Measurements from ENCODE around the gene CNTNAP5.

Gene CNTNAP5

GRCh38 chr2:124272261-124272841, 247.3 kb downstream of the CNTNAP5 start:
- no peak for DNase-seq

GRCh38 chr2:124281541-124281940, 256.5 kb downstream of the CNTNAP5 start:
- DNase-seq = peak; percentile 25

DNA sequence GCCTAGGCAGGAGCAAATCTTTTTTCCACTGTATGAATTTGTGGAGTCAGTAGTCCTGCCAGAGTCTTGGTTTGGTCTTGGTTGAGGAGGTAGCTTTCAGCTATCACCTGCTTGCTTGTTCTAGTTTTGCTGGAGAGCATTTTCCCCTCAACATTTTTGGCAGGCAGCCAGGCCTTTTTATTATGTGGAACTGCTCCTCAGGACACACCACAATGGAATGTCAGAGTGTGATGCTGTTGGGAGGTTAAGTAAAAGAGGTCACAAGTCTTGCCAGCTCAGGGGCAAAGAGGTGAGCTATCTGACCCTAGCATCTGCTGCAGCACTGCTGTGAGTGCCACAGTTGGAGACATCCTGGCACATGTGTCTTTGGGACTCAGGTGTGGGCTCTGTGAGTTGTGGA, 258.0 kb downstream of the CNTNAP5 start:
- DNase-seq = peak; percentile 83

- peak; percentile 52 for DNase-seq
Observed at GRCh38 chr2:124286089-124286783, 261.1 kb downstream of the CNTNAP5 start.

- no peak for DNase-seq
Observed at GRCh38 chr2:124289060-124289459, 264.0 kb downstream of the CNTNAP5 start.

- no peak for DNase-seq
Observed at GRCh38 chr2:124289615-124290014, 264.5 kb downstream of the CNTNAP5 start.

GRCh38 chr2:124296470-124296869, 271.4 kb downstream of the CNTNAP5 start:
- DNase-seq = no peak

- DNase-seq = no peak
Observed at GRCh38 chr2:124301915-124302314, 276.8 kb downstream of the CNTNAP5 start.

DNA sequence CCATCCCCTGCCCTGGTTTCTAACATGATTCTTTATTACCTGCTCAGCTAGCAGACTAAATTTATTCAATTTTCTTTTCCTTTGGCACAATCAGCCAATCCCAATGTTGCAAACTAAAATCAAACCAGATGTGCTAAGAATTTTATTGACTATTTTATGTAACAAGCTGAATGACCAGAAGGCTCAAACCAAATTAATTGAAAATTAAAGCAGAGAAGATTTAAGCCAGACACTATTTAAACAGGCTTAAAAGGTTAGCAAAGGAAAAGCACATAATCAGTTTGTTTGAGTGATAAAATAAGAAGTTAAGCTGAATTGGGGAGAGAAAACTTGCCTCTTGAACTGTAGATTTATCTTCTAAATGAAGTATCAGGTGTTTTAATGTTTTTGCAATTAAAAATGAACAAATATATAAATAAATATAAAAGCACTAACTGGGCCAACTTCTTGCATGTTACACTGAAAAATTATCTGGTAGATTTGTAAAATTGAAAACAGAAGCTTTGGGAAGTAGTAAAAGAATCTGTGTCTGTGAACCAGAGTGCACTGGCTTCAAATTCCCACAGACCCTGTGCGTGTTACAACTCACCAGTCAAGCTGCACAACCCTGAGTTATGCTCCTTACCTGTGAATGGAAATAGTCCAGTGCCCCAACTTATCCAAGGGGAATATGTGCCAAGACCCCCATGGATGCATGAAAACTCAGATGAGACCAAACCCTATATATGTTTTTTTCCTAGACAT, 283.4 kb downstream of the CNTNAP5 start:
- DNase-seq = no peak

GRCh38 chr2:124309563-124310138, 284.6 kb downstream of the CNTNAP5 start:
- no peak for DNase-seq

DNA sequence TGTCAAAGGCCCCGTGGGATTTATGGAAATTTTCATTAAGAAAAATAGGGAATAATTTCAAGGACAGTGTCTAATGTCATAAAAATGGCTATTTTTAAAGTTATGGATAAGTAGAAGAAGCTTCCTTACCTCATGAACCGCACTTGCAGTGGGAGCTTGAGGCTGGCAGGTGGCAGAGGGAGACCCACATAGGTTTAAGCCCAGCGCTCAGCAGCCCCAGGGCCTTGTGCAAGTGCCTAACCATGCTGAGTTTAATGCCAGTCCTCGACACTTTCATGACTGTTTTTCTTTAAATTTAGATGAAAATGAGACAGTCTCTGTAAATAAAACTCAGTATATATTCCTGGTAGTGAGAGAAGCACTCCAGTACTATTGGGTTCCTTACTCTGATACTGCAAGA, 285.6 kb downstream of the CNTNAP5 start:
- DNase-seq = no peak

- DNase-seq = no peak
Observed at GRCh38 chr2:124314084-124314483, 289.0 kb downstream of the CNTNAP5 start.

GRCh38 chr2:124315221-124315880, 290.3 kb downstream of the CNTNAP5 start:
- peak; percentile 6 for DNase-seq

GRCh38 chr2:124316133-124316532, 291.0 kb downstream of the CNTNAP5 start:
- no peak for DNase-seq

- peak; percentile 32 for DNase-seq
Observed at GRCh38 chr2:124316881-124317605, 292.0 kb downstream of the CNTNAP5 start.

DNA sequence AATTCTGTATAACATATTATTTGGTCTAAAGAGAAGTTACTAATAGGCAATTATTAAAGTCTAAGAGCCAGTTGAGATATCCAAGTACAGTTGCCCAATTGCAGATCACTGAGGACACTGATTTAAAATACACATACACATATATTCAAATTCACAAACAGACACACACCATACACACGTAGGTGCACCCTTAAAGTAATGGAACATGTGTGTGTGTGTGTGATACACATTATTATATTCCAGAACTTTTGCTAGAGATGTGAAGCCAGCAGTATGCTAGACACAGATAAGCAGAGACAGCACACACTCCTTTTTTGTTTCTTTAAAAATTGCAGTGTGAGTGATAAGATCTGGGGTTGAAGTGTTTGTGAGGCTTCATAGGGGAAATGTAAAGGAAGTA, 292.5 kb downstream of the CNTNAP5 start:
- no peak for DNase-seq

- DNase-seq = no peak
Observed at GRCh38 chr2:124318913-124319312, 293.8 kb downstream of the CNTNAP5 start.

- DNase-seq = no peak
Observed at GRCh38 chr2:124319577-124319976, 294.5 kb downstream of the CNTNAP5 start.

GRCh38 chr2:124320051-124320688, 295.1 kb downstream of the CNTNAP5 start:
- no peak for DNase-seq

- peak; percentile 42 for DNase-seq
Observed at GRCh38 chr2:124323321-124323720, 298.2 kb downstream of the CNTNAP5 start.

- peak; percentile 26 for DNase-seq
Observed at GRCh38 chr2:124325667-124326440, 300.8 kb downstream of the CNTNAP5 start.

Measured in fibroblast of upper back skin (primary cell).